Natural killer cell treated with Interleukin-12 subunit alpha and Interleukin-12 subunit beta and Interleukin-15 and Interleukin-18, amount 100 ng/mL, for 72 hours (primary cell): ENCODE data around the gene PTPRO. TPM values are rescaled to one million over a fixed set of nuclear protein-coding genes. Genes with fewer than 3 reads are reported as not detected.

ENCODE experiments used
- ATAC-seq, 2 donors: fragments of 150-1000 bp; cut with Tn5 transposase in 1 of 2; sonication (Bioruptor Pico), chemical (Tn5 transposase) in 1 of 2; 2 replicates each; pipeline ENCODE4 v1.10.0; 2021
- DNase-seq: peaks from one replicate; pipeline ENCODE4 v3.0.0; 2022; ENCODE audit warnings: low spot score
- H3K27ac Mint-ChIP-seq, 2 donors: 1 replicate in 1 of 2; 2 replicates in 1 of 2; pipeline ENCODE4 v1.8.0; 2022; ENCODE audit warnings: mixed read lengths in 2 of 2, mild to moderate bottlenecking in 1 of 2, moderate library complexity in 1 of 2
- H3K27me3 Mint-ChIP-seq, 2 donors: 1 replicate in 1 of 2; 2 replicates in 1 of 2; pipeline ENCODE4 v1.8.0; 2022; ENCODE audit warnings: mixed read lengths in 2 of 2
- H3K36me3 Mint-ChIP-seq: one replicate; pipeline ENCODE4 v1.8.0; 2022; ENCODE audit warnings: mixed read lengths
- H3K4me1 Mint-ChIP-seq, 2 donors: 1 replicate in 1 of 2; 2 replicates in 1 of 2; pipeline ENCODE4 v1.8.0; 2022; ENCODE audit warnings: low read depth in 2 of 2, mixed read lengths in 2 of 2, mild to moderate bottlenecking in 1 of 2
- H3K4me3 Mint-ChIP-seq: one replicate; pipeline ENCODE4 v1.8.0; 2022; ENCODE audit warnings: mixed read lengths
- H3K9me3 Mint-ChIP-seq: 2 replicates; pipeline ENCODE4 v1.8.0; 2022; ENCODE audit warnings: mixed read lengths
- total RNA-seq, 2 donors: library from RNA; stranded (reverse); gene quantifications; one replicate each; pipeline ENCODE4 v1.2.3, GENCODE V29; 2022

PTPRO gene
- total RNA-seq, 2 donors from 2014 or later: not detected

DNA sequence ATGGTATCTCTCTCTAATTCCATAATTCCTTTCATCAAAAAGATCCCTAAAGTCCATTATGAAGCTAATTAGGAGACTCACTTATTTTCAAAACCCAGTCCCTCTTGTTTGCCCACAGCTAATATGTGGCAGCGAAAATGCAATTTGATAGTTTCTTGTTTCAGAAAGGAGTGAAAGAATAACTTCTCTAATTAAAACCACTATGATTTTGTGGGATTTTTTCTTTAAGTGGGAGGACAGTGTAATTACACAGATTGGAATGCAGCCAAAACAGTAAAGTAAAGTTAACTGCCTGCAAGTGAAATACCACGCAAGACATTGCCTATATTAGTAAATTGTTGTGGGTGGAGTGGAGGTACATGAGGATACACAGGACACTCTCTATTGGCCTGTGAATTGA is 50.0 kb downstream of the PTPRO start:
- ATAC-seq (no peak), DNase-seq (no peak)
- Mint-ChIP-seq H3K27ac (no peak overlapping the region), H3K9me3 (peaks cover 8% of the 10 kb centered on the region), H3K36me3 (peaks cover 11% of the 10 kb centered on the region), H3K27me3 (peaks cover 3 to 18% of the 10 kb centered on the region in 2 donors), H3K4me3 (no peak overlapping the region), H3K4me1 (no peaks in the 10 kb centered on the region)

DNA sequence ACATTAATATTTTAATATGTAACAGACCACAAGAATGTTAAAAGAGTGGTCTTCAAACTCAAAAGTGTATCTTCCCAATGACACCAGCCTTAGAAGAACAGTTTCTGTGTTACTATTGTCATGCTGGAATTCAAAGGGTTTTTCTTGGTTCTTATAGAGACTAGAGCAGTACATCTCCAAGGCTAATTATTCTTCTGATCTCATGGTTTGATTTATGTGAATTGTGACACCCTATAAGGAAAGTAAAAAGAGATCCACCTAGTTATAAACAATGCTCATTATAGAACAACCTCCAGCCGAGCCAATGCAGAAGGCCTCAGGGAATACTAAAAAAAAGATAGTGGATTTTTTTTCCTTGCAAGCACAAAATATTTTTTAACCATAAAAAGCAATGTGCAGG is 65.5 kb downstream of the PTPRO start:
- ATAC-seq: no peak
- Mint-ChIP-seq H3K36me3 (no peaks in the 10 kb centered on the region), H3K27me3 (no peaks in the 10 kb centered on the region), H3K9me3 (peaks cover 7% of the 10 kb centered on the region), H3K4me3 (no peak overlapping the region), H3K27ac (no peak overlapping the region), H3K4me1 (no peaks in the 10 kb centered on the region)
- DNase-seq: no peak

DNA sequence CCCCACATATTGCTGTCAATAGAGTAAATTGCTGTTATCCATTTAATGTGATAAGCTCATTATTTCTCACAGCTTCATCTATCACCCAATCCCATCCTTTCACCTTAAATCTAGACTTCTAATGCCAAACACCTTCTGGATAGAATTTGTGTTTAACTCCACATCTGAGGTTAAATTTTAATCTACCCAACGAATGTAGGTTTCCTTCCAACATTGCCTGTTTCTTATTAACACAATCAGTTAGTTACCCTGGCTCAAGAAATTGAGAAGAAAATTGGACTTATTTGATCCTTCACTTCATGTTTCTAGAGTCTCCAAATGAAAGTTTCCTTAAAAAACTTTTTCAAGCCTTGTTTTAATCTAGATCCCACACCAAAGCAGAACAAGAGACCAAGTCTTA is 67.3 kb downstream of the PTPRO start:
- DNase-seq (no peak), ATAC-seq (no peak)
- Mint-ChIP-seq H3K4me1 (no peaks in the 10 kb centered on the region), H3K27ac (no peak overlapping the region), H3K9me3 (peaks cover 7% of the 10 kb centered on the region), H3K4me3 (no peak overlapping the region), H3K27me3 (peaks cover 0 to 2% of the 10 kb centered on the region in 2 donors), H3K36me3 (no peaks in the 10 kb centered on the region)

DNA sequence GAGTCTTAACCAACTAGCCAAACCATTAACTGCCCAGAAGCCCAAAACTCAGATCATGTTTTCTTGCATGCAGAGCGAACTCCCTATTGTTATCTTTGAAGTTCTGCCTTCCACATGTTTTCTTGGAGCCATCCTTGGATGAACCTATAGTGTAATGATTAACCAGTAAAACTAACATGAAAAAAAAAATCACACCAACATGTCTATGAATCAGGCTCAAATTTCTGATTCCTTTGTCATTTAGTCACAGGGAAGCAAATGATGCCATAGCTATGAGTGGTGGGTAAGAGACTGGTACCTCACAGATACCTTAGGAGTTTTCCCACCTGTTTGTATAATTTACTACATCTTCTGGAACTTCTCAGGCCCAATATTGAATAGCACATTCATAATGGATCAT is 70.7 kb downstream of the PTPRO start:
- peaks cover 11% of the 10 kb centered on the region for H3K9me3 Mint-ChIP-seq
- DNase-seq (no peak), ATAC-seq (no peak)
- H3K4me1 Mint-ChIP-seq: no peaks in the 10 kb centered on the region
- H3K4me3 Mint-ChIP-seq: no peak overlapping the region
- H3K36me3 Mint-ChIP-seq: no peaks in the 10 kb centered on the region
- H3K27me3 Mint-ChIP-seq: peaks cover 2 to 10% of the 10 kb centered on the region in 2 donors
- no peak overlapping the region for H3K27ac Mint-ChIP-seq

DNA sequence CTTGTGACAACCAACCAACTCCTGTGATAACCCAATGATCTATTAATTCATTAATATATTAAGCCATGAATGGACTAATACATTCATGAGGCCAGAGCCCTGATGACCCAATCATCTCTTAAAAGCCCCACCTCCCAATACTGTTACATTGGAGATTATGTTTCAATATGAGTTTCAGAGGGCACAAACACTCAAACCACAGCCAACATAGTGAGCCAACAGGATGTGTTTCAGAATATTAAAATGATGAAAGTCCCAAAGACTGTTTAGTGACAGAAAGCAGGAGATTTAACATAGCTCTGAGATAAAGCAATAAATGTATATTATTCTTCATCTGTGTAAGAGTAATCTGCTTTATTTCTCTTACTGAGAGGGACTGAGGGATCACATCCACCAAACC is 71.7 kb downstream of the PTPRO start:
- Mint-ChIP-seq H3K9me3 (peaks cover 11% of the 10 kb centered on the region), H3K4me3 (no peak overlapping the region), H3K27me3 (peaks cover 2 to 10% of the 10 kb centered on the region in 2 donors), H3K36me3 (no peaks in the 10 kb centered on the region), H3K4me1 (no peaks in the 10 kb centered on the region), H3K27ac (no peak overlapping the region)
- no peak for ATAC-seq
- no peak for DNase-seq

DNA sequence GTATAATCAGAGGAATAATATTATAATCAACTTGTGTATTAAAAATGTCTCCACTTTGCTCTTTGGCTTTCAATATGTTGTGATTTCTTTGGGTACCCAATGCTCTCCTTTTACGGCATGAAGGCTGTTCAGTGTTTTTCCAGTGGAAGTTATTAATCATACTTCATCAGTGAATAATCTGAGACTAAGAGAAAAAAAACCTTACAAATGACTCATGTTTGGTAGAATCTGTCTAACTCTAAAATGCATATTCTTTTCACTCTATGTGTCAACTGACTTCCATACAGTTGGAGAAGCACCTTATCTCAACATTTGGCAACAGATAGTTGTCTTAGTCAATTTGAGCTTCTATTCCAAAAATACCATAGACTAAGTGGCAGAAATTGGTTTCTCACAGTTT is 82.2 kb downstream of the PTPRO start:
- peaks cover 4% of the 10 kb centered on the region for H3K9me3 Mint-ChIP-seq
- H3K4me1 Mint-ChIP-seq: no peaks in the 10 kb centered on the region
- ATAC-seq: no peak

DNA sequence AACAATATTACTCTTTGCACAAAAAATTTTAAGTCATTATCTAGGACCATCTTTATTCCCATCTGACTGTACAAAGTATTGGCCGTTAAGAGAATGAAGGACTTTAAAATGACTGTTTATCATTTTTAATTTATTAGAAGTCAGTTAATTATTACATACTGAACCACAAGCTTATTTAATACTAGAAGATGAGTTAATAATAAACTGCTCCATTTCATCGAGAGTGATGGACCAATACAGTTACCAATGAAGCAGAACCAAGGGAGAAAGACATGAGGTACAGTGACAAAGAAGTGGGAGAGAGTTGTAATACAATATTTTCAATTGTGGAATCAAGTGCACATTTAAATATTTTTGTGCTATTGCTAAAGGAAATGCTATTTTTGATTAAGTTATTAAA is 83.3 kb downstream of the PTPRO start:
- H3K36me3 Mint-ChIP-seq: no peaks in the 10 kb centered on the region
- H3K27me3 Mint-ChIP-seq: peaks cover 0 to 6% of the 10 kb centered on the region in 2 donors
- H3K27ac Mint-ChIP-seq: no peak overlapping the region
- ATAC-seq (no peak), DNase-seq (no peak)
- H3K4me1 Mint-ChIP-seq: no peaks in the 10 kb centered on the region
- no peak overlapping the region for H3K4me3 Mint-ChIP-seq
- no peaks in the 10 kb centered on the region for H3K9me3 Mint-ChIP-seq

More for the DNA sequence above, 82.2 kb downstream of the PTPRO start:
- DNase-seq: no peak
- H3K27me3 Mint-ChIP-seq: peaks cover 2 to 3% of the 10 kb centered on the region in 2 donors
- no peak overlapping the region for H3K27ac Mint-ChIP-seq
- no peaks in the 10 kb centered on the region for H3K36me3 Mint-ChIP-seq
- no peak overlapping the region for H3K4me3 Mint-ChIP-seq

DNA sequence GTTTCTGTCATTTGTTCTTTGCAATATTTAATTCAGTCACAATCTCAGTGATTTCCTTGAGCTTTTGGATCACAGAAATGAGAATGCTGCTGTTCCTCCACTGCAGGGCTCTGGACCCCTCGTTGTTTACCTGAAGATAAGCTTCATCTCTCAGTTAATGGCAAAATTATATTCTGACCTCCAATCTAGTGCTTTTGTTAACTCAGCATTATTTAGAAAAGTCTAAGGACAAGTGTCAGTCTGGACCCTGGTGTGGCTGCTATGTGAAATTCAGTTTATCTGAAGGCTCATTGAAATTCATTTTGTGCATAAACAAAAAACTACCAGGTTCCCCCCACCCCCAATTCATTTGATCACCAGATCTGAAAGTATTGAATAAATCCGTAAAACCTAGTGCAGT is 84.7 kb downstream of the PTPRO start:
- DNase-seq (no peak), ATAC-seq (no peak)
- no peak overlapping the region for H3K4me3 Mint-ChIP-seq
- H3K27me3 Mint-ChIP-seq: peaks cover 0 to 6% of the 10 kb centered on the region in 2 donors
- H3K27ac Mint-ChIP-seq: no peak overlapping the region
- H3K4me1 Mint-ChIP-seq: no peaks in the 10 kb centered on the region
- H3K36me3 Mint-ChIP-seq: no peaks in the 10 kb centered on the region
- peaks cover 4% of the 10 kb centered on the region for H3K9me3 Mint-ChIP-seq

DNA sequence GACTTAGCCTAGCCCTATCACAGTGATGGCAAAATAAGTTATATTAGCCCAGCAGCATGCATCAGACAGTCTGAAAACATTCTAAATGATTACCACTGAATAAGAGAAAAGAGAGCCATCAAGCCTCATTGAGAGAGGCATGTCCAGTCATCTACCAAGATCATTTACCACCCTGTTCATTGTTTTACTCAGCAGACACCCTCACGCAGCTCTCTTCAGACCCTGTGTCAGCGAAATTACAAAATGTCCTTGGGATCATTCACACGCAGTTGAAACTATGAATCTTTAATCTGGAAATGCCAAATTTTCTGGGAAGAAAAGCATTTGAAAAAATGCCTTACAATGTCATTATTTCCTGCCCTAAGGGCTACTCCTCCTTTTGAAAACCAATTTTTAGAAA is 89.5 kb downstream of the PTPRO start:
- Mint-ChIP-seq H3K4me1 (no peaks in the 10 kb centered on the region), H3K9me3 (peaks cover 4% of the 10 kb centered on the region), H3K36me3 (no peaks in the 10 kb centered on the region), H3K4me3 (no peak overlapping the region), H3K27ac (no peak overlapping the region), H3K27me3 (peaks cover 3 to 16% of the 10 kb centered on the region in 2 donors)
- DNase-seq (no peak), ATAC-seq (no peak)

DNA sequence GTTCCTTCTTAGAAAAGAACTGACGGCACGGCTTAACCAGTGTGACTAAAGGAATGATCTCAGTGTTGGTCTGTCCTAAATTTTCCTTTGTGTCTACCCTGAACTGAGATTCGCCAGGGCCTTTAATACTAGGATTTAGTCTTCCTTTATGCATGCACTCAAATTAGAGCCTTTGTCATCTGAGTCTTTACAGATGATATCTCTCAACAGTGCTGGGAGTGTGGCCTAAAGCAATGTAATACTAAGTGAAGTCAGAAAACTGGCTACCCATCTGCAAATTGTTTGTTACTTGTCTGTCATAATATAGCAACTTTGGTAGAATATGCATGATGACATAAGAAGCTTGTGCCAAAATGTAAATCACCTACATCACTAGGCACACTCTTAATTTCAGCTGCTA is 95.4 kb downstream of the PTPRO start:
- Mint-ChIP-seq H3K36me3 (no peaks in the 10 kb centered on the region), H3K27ac (no peak overlapping the region), H3K27me3 (peaks cover 6 to 22% of the 10 kb centered on the region in 2 donors), H3K4me1 (no peaks in the 10 kb centered on the region), H3K4me3 (no peak overlapping the region), H3K9me3 (no peaks in the 10 kb centered on the region)
- no peak for ATAC-seq
- no peak for DNase-seq

DNA sequence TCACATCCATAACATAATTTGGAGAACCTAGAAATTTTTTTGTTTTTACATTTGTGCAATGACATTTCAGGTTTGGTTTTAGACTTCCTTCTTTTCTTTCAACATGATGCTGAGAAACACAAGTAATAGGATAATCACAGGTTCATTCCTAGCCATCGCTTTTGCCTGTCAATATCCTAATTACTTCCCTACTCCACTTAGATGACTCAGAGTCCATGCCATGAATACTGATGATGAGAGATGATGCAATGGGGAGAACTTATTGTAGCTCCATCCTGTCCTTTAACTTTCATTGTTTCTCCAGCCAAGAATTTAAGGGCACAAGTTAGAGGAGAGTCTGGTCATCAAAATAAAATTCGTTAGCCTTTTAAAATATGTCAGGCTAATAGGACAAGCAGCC is 101.3 kb downstream of the PTPRO start:
- Mint-ChIP-seq H3K36me3 (no peaks in the 10 kb centered on the region), H3K9me3 (no peaks in the 10 kb centered on the region), H3K4me1 (no peaks in the 10 kb centered on the region), H3K27ac (no peak overlapping the region), H3K4me3 (no peak overlapping the region), H3K27me3 (peaks cover 2 to 7% of the 10 kb centered on the region in 2 donors)
- no peak for ATAC-seq
- no peak for DNase-seq

DNA sequence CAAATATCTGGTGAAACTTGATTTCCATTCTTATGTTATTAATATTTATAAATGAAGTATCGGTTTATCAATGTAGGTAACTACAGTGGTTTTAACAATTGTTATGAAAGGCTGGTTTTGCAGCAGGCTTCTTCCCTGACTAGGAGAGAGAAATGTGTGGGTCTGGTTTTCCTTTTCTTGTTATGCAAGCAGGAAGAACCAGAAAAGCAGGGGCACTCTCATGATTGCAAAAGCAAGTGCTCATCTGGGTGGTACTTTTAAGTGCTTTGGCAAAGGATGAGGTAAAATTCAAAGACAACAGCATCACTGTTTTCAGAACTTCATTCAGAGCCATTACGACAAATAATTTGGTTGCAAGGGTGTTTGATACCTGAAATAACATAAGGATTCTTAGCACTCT is 105.6 kb downstream of the PTPRO start:
- Mint-ChIP-seq H3K36me3 (no peaks in the 10 kb centered on the region), H3K27me3 (peaks cover 13 to 24% of the 10 kb centered on the region in 2 donors), H3K4me1 (no peaks in the 10 kb centered on the region), H3K4me3 (no peak overlapping the region), H3K27ac (no peak overlapping the region), H3K9me3 (peaks cover 7% of the 10 kb centered on the region)
- ATAC-seq (no peak), DNase-seq (no peak)

DNA sequence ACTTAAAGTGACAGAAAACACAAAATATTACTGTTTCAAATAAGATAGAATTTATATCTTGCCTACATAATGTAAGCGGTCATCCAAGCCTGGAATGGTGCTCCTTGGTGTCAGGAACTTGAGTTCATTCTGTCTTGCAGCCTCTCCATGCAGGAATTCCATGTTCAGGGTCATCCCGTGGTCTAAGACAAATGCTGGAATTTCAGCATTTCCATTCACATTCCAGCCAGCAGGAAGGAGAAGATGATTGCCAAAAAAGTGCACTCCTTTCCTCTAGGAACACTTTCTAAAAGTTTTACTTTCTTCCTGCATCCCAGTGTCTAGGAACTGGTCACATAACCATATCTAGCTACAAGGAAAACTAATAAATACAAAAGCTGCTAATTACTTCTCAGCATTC is 106.3 kb downstream of the PTPRO start:
- Mint-ChIP-seq H3K27ac (no peak overlapping the region), H3K4me1 (no peaks in the 10 kb centered on the region), H3K27me3 (peaks cover 13 to 24% of the 10 kb centered on the region in 2 donors), H3K36me3 (no peaks in the 10 kb centered on the region), H3K4me3 (no peak overlapping the region), H3K9me3 (peaks cover 7% of the 10 kb centered on the region)
- DNase-seq (no peak), ATAC-seq (no peak)

DNA sequence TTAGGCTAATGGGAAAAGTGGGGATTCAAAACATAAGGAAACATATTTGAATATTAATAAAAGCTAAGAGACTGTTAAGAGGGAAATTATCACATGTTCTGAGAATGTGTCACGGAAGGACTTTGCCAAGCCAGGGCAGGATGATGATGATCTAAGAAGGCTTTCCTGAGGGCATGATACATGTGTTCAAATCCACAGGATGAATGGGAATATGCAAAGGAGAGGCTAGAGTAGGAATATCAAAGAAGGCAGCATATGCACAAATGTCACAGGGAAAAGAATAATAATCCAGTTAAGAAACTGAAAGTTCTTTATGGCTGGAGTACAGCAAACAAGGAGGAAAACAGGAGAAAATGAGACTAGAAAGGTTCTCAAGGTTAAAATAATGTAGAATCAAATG is 107.0 kb downstream of the PTPRO start:
- peaks cover 7% of the 10 kb centered on the region for H3K9me3 Mint-ChIP-seq
- H3K27me3 Mint-ChIP-seq: peaks cover 13 to 24% of the 10 kb centered on the region in 2 donors
- no peaks in the 10 kb centered on the region for H3K4me1 Mint-ChIP-seq
- no peak for DNase-seq
- H3K27ac Mint-ChIP-seq: no peak overlapping the region
- H3K36me3 Mint-ChIP-seq: no peaks in the 10 kb centered on the region
- no peak overlapping the region for H3K4me3 Mint-ChIP-seq
- ATAC-seq: no peak

DNA sequence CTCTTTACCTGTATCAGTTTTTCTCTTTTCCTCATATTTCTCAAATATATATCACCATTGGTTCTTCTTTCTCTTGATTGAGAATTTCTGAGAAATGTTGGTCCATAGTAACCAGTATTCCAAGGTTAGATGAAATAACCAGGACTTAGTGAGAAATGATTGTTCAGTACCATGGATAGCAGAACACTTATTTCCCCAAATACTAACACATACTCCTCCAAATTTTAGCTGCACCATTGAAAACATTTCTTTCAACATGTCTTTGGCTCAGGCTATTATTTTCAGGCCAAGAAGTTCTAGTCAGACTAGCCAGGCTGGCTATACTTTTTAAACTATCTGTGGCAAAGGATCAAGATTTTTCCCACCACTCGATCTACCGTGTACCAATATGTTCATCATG is 113.3 kb downstream of the PTPRO start:
- DNase-seq: no peak
- Mint-ChIP-seq H3K9me3 (peaks cover 8% of the 10 kb centered on the region), H3K4me3 (no peak overlapping the region), H3K4me1 (no peaks in the 10 kb centered on the region), H3K27me3 (peaks cover 2 to 6% of the 10 kb centered on the region in 2 donors), H3K27ac (no peak overlapping the region), H3K36me3 (no peaks in the 10 kb centered on the region)
- ATAC-seq: no peak
